GM15510 (cell line): ENCODE results near the gene CCDC167.

Source experiments
- POLR2A ChIP-seq: IDR thresholded peaks from 3 replicates; pipeline ENCODE4 v1.6.1; 2011; ENCODE audit warnings: borderline replicate concordance; ENCODE audit not compliant: insufficient read length; ENCODE audit errors: extremely low read depth

The CCDC167 gene

GRCh38 chr6:37535759-37536490, 36.2 kb upstream of the CCDC167 start:
- no peak for TF ChIP-seq POLR2A

GRCh38 chr6:37535428-37535758, 35.7 kb upstream of the CCDC167 start:
- no peak for TF ChIP-seq POLR2A

GRCh38 chr6:37534893-37535292, 35.2 kb upstream of the CCDC167 start:
- TF ChIP-seq POLR2A, result no peak

- TF ChIP-seq POLR2A, result no peak
Observed at GRCh38 chr6:37532122-37532521, 32.4 kb upstream of the CCDC167 start.

GRCh38 chr6:37531437-37532036, 31.8 kb upstream of the CCDC167 start:
- no peak for TF ChIP-seq POLR2A

DNA sequence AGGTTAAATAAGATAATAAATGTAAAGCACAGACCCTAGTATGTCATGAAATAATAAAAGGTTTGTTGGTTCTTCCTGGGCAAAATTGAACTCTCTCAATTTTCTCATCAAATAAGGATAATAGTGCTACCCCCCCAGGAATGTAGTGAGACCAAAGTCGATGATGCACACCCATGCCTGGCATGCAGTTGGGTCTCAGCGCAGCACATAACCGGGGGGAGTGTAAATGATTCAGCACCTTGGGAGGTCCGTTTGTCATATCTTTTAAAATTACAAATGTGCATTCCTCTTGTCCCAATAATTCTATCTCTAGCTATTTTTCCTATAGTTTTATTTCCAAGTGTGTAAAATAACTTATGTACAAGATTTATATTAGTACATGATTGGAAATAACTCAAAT, 31.3 kb upstream of the CCDC167 start:
- no peak for TF ChIP-seq POLR2A

- TF ChIP-seq POLR2A, result no peak
Observed at GRCh38 chr6:37530297-37530696, 30.6 kb upstream of the CCDC167 start.

- TF ChIP-seq POLR2A, result no peak
Observed at GRCh38 chr6:37528541-37528940, 28.8 kb upstream of the CCDC167 start.

DNA sequence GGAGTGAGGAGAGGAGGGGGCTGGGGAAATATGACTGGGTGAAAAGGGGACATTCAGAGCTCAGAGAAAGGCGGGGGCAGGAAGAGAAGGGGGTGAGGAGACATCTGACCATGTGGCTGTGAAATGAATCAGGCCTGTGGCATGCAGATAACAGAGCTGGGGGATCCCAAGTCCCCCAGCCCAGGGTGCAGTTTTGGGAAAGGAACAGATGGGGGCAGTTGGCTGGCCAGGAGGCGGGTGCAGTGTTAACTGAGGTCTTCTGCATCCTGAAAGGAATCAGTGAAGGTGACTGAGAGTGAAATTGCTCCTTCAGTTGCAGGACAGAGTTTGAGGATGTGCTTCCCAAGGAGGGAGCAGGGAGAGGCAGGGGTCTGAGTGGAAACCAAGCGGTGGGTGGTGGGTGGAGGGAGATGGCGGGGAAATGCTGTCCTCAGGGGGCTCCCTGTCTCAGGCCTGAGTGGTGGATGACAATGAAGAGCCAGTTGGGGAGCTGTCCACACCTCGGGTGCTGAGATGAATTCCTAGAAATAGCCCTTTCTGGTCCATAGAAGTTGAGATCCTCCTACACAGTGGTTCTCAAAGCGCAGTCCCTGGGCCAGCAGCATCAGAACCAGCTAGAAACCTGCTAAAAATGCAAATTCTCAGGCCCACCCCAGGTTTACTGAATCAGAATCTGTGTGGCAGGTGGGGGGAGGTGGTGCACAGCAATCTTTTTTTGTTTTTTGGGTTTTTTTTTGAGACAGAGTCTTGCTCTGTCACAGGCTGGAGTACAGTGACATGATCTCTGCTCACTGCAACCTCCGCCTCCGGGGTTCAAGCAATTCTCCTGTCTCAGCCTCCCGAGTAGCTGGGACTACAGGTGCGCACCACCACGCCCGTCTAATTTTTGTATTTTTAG, 26.0 kb upstream of the CCDC167 start:
- no peak for TF ChIP-seq POLR2A

DNA sequence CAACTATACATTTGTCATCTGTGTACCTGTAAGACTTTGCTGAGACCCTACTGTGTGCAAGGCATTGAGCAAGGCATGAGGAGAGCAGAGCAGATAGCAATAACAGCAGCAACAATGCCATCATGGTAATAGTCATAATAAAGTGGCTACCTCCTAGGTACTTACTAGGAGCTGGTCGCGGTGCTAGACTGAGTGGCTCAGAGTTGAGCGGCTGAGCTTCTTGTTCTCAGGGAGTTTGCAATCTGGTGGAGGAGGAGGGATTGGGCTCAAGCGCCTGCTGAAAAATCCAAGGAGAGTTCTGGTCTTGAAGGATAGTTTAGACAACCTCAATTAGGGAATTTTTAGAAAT, 25.3 kb upstream of the CCDC167 start:
- no peak for TF ChIP-seq POLR2A

DNA sequence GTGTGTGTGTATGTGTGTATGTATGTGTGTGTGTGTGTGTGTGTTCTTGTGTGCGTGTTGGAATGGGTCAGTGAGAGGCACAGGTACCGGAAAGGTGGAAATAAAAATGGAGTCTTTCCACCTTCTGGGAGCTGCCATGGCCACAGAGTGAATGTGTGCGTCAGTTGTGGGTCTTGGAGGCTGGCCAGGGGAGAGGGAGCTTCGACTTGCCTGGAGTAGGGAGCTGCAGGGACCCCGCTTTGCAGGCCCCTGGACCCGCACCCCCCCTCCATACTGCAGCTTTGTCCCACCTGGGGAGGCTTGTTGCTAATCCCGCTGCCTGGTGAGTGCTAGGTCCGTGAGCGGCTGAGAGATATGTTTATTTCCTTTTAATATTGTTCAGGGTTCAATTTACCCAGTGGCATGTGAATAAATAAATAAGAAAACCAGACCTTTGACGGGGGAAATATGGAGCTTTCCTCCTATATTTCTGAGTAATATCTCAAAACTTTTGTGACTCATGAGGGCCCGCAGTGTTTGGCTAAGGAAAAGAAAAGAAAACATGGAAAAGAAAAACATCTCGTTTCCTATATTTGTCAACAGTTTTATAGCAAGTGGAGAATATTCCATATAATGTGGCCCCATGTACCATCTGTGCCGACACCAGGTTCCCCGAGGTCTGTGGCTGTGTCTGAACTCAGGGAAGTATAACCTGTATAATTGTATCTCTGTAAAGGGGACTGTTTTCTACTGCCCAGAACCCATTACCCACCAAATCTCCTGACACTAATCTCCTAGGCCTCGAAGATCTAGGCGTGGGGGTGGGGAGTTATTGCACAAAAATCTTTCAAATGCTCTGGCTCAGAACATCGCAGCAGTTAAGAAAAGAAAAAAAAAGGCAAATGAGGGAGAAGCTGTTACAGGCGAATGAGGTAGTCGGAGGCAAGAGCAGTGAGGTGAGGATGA, 24.6 kb upstream of the CCDC167 start:
- TF ChIP-seq POLR2A, result no peak

DNA sequence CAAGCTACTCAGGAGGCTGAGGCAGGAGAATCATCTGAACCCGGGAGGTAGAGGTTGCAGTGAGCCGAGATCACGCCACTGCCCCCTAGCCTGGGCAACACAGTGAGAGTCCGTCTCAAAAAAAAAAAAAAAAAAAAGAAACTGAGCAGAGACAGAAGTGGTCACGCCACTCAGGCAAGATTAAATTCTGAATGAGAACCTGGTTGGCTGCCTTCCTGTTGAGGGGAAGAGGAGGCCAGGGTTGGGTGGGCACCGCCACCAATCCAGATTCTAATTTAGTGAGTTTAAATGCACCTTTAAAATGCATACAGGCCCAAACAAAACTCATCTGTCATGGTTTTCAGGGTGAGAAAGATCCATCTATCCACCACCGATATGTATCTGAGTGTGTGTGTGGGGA, 23.7 kb upstream of the CCDC167 start:
- TF ChIP-seq POLR2A, result no peak

- no peak for TF ChIP-seq POLR2A
Observed at GRCh38 chr6:37522836-37523235, 23.1 kb upstream of the CCDC167 start.

GRCh38 chr6:37521674-37522073, 22.0 kb upstream of the CCDC167 start:
- TF ChIP-seq POLR2A, result no peak

- TF ChIP-seq POLR2A, result no peak
Observed at GRCh38 chr6:37520926-37521325, 21.2 kb upstream of the CCDC167 start.

GRCh38 chr6:37519461-37519860, 19.8 kb upstream of the CCDC167 start:
- no peak for TF ChIP-seq POLR2A

- no peak for TF ChIP-seq POLR2A
Observed at GRCh38 chr6:37518116-37518515, 18.4 kb upstream of the CCDC167 start.
